WERI-Rb-1 (cell line): ENCODE data around the gene ULK4.

Experiments used
- DNase-seq: peaks from one replicate; pipeline ENCODE4 v3.0.0-alpha.2; 2020
- H3K27ac ChIP-seq: fragments of 250-450 bp; sonication (Bioruptor Pico); 2 replicates; pipeline ENCODE4 v1.5.1; 2020; ENCODE audit warnings: mild to moderate bottlenecking, moderate library complexity
- H3K27me3 ChIP-seq: fragments of 250-450 bp; sonication (Bioruptor Pico); 2 replicates; pipeline ENCODE4 v1.5.1; 2021; ENCODE audit warnings: mild to moderate bottlenecking, low read depth, moderate library complexity; ENCODE audit not compliant: insufficient read depth, severe bottlenecking
- H3K36me3 ChIP-seq: fragments of 250-450 bp; sonication (Bioruptor Pico); 2 replicates; pipeline ENCODE4 v1.5.1; 2020; ENCODE audit warnings: mild to moderate bottlenecking, moderate library complexity
- H3K4me3 ChIP-seq: 2 replicates; pipeline ENCODE4 v1.5.1; 2011; ENCODE audit warnings: low read depth, mild to moderate bottlenecking, control low read depth, low read length
- H3K9me3 ChIP-seq: fragments of 250-450 bp; sonication (Bioruptor Pico); 2 replicates; pipeline ENCODE4 v1.5.1; 2021; ENCODE audit warnings: mild to moderate bottlenecking, moderate library complexity; ENCODE audit not compliant: severe bottlenecking
- TF ChIP-seq, protein P1 (sequence below): IDR thresholded peaks from 2 replicates; pipeline ENCODE4 v1.5.1; 2011; ENCODE audit warnings: low read depth, mild to moderate bottlenecking, control low read depth, inconsistent platforms, low read length

ULK4 gene

DNA sequence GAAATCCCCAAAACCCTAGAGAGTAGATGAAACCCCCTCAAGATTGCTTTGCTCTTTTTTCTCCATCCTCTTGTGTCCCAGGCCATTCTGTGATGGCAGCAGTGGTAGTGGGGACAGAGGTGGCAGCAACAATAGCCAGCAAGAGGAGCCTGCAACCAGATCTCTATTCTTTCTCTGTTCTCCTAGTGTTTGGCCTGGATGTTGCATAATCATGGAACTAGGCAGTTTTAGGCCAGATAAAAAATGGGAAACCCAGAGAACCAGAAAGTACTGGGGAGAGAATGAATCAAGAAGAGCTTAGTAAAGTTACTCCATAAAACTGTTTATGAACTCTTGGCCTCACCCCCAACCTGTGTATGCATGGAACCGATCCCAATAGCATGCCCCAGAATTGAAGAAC lies 710.3 kb downstream of the ULK4 start:
- Histone ChIP-seq H3K9me3 (no peaks in the 10 kb centered on the region), H3K27ac (no peak overlapping the region), H3K36me3 (no peaks in the 10 kb centered on the region), H3K4me3 (no peak overlapping the region), H3K27me3 (no peaks in the 10 kb centered on the region)
- TF ChIP-seq, protein P1, sequence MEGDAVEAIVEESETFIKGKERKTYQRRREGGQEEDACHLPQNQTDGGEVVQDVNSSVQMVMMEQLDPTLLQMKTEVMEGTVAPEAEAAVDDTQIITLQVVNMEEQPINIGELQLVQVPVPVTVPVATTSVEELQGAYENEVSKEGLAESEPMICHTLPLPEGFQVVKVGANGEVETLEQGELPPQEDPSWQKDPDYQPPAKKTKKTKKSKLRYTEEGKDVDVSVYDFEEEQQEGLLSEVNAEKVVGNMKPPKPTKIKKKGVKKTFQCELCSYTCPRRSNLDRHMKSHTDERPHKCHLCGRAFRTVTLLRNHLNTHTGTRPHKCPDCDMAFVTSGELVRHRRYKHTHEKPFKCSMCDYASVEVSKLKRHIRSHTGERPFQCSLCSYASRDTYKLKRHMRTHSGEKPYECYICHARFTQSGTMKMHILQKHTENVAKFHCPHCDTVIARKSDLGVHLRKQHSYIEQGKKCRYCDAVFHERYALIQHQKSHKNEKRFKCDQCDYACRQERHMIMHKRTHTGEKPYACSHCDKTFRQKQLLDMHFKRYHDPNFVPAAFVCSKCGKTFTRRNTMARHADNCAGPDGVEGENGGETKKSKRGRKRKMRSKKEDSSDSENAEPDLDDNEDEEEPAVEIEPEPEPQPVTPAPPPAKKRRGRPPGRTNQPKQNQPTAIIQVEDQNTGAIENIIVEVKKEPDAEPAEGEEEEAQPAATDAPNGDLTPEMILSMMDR = no peak
- no peak for DNase-seq

DNA sequence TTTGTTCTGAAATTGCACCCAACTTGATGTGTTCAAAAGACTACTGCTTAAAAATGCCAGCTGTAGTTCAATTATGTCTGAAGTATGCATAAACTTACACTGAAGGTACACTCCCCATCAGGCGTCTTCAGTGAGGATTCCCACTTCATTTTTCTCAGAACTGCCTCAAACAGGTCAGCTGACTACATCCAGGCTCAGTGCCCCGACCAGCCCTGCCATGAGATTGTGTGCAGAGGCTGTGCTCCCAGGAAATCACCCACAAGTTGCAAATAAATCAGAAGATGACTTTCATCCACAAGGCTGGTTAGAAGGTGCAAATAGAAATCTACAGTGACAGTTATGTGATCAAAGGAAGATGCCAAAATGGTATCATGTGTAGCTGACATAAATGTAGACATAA lies 711.1 kb downstream of the ULK4 start:
- H3K27me3 ChIP-seq = no peaks in the 10 kb centered on the region
- H3K4me3 ChIP-seq = no peak overlapping the region
- H3K27ac ChIP-seq = no peak overlapping the region
- no peaks in the 10 kb centered on the region for H3K36me3 ChIP-seq
- TF ChIP-seq, protein P1 = no peak
- DNase-seq = no peak
- no peaks in the 10 kb centered on the region for H3K9me3 ChIP-seq

DNA sequence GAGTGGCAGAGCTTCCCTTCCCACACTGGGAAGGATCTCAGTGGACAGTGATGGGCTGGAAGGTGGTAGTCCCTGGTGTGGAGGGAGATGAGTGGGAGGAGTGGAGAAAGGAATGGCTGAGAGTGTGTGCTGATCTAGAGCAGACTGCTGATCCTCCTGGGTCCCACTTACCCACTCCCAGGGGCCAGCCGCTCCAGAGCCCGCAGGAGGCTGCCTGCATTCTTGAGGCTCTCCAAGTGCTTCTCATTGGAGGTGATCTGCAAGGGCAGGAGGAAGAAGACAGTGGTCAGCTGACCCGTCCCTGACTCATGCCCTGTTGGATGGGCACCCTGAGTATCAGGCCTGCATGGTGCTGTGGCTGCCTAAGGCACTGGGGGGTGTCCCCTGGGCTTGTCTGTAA lies 712.6 kb downstream of the ULK4 start:
- Histone ChIP-seq H3K36me3 (no peaks in the 10 kb centered on the region; the same call in 1 of the 2 replicates), H3K9me3 (no peaks in the 10 kb centered on the region), H3K27me3 (no peaks in the 10 kb centered on the region), H3K27ac (no peak overlapping the region), H3K4me3 (no peak overlapping the region)
- no peak for DNase-seq
- TF ChIP-seq, protein P1 = no peak

DNA sequence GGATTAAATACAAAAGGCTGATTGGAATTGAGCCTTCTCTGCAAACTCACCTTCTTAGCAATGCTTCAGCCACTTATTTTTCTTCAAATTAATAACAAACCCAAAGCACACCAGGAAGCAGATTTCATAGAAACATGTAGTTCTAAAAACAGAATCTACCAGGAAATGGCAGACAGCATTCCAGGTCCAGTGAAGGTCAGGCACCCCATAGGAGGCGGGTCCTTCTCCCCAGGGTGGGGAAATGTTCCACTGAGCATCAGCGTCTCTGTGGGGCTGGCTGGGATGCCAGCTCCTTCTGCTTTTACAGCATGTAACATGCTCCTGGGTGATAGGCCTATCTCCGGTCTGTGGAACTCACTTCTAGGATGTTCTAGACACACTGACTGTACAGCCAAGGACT lies 713.4 kb downstream of the ULK4 start:
- H3K27me3 ChIP-seq = no peaks in the 10 kb centered on the region
- no peak overlapping the region for H3K4me3 ChIP-seq
- no peak for DNase-seq
- H3K9me3 ChIP-seq = no peaks in the 10 kb centered on the region
- TF ChIP-seq, protein P1 = no peak
- no peak overlapping the region for H3K27ac ChIP-seq
- H3K36me3 ChIP-seq = no peaks in the 10 kb centered on the region; the same call in 1 of the 2 replicates

DNA sequence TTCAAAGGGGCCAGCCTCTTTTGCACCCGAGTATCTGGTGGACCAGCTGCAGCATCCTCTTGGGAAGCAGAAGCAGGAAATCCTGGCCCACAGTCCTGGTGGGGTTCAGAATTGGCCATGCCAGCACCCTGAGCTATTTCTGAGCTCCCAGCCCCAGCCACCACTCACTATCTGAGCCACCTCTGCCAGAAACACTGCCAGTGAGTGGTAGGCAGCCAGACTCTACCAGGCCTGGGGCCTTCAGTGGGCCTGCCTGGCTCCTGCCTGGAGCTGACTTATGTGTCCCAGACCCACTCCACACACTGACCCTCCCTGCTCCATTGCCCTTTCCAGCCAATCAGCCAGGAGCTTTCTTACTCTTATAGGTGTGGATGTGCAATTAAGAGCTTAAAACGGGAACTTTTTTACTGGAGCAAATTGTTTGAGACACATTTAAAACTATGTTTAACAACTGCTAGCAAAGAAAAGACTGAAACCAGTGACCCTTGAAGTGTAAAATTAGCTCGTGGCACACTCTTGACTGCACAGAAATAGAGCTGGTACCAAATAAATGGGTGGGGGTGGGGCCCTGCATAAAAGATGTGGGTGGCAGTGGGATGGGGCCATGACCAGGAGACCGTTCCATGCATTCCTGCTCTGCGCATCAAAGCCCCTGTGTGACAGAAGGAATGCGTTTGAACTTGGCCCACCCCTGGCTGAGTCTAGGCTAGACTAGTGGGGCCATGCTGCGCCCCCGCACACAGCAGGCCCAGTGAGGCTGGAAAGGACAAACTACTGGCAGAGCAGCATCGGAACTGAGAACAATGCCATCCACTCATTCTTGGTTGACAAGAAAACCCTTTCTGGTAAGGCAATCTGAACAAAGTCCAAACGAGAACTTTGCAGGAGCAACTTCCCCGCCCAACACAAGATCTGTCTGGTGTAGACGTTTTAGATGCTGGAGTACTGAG lies 714.6 kb downstream of the ULK4 start:
- Histone ChIP-seq H3K27me3 (no peaks in the 10 kb centered on the region), H3K27ac (no peak overlapping the region), H3K4me3 (no peak overlapping the region), H3K9me3 (no peaks in the 10 kb centered on the region), H3K36me3 (no peaks in the 10 kb centered on the region; the same call in 1 of the 2 replicates)
- DNase-seq = no peak
- TF ChIP-seq, protein P1 = no peak
